Activated T-cell treated with anti-CD3 and anti-CD28 coated beads, Interleukin-2, amount 50 U/mL, for 24 hours (primary cell): ENCODE data around the gene LSR.

Source experiments
- DNase-seq: peaks from one replicate; pipeline ENCODE4 v3.0.0-alpha.2; 2020
- H3K27ac Mint-ChIP-seq: 2 replicates; pipeline ENCODE4 v1.8.0; 2020; ENCODE audit warnings: mild to moderate bottlenecking, mixed read lengths
- H3K27me3 Mint-ChIP-seq: 2 replicates; pipeline ENCODE4 v1.8.0; 2020; ENCODE audit warnings: mixed read lengths
- H3K36me3 Mint-ChIP-seq: 2 replicates; pipeline ENCODE4 v1.8.0; 2020; ENCODE audit warnings: low read depth, mixed read lengths
- H3K4me1 Mint-ChIP-seq: 2 replicates; pipeline ENCODE4 v1.8.0; 2020; ENCODE audit warnings: low read depth, mixed read lengths
- H3K4me3 Mint-ChIP-seq: 2 replicates; pipeline ENCODE4 v1.8.0; 2020; ENCODE audit warnings: mild to moderate bottlenecking, moderate library complexity, mixed read lengths
- H3K9me3 Mint-ChIP-seq: 2 replicates; pipeline ENCODE4 v1.8.0; 2020; ENCODE audit warnings: mixed read lengths

LSR gene

DNA sequence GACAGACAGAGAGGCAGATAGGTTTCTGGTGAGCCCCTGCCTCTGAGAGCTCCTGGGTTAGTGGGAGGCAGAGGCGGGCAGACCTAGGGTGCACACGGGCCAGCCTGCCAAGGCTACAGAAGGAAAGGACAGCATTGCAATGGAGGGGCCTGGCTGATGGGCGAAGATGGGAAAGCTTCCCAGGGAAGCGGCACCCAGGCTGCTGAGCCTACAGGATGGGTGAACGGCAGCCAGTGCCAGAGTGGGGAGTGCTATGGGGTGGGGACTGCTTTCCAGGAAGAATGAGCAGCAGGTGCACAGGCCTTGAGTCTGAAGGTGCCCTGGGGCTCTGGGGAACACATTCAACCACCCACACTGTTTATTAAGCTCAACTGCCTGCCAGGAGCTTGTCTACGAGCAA, 42.5 kb downstream of the LSR start:
- Mint-ChIP-seq H3K27me3 (no peaks in the 10 kb centered on the region), H3K9me3 (no peaks in the 10 kb centered on the region), H3K27ac (peak overlapping the region; percentile 7), H3K36me3 (no peaks in the 10 kb centered on the region), H3K4me1 (no peaks in the 10 kb centered on the region), H3K4me3 (no peak overlapping the region)
- no peak for DNase-seq

DNA sequence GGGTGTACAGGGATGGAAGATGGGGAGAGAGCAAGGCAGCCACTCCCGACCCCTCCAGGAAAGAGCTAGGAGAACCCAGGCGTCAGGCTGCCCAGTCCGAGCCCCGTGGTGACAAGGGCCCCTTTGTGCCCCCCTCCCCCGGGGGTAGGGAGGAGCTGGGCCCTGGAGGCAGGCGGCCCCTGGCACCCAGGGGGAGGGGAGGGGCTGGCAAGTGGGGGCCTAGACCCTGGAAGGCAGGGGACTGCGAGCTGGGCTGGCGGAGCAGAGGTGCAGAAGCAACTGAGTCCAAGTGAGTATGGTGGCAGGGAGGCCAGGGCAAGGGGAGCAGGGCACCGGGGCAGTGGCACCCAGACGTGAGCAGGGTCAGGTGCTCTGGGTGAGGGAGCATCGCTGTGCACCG, 43.1 kb downstream of the LSR start, which contains the start of gene MAG:
MAG (plus strand) TSS at position 246 of the 400 bp plus-strand sequence. CDS start 3,248 bp downstream, outside the sequence.
- H3K36me3 Mint-ChIP-seq, result no peaks in the 10 kb centered on the region
- no peaks in the 10 kb centered on the region for H3K4me1 Mint-ChIP-seq
- H3K27me3 Mint-ChIP-seq, result no peaks in the 10 kb centered on the region
- no peaks in the 10 kb centered on the region for H3K9me3 Mint-ChIP-seq
- no peak within 1 kb of the TSS for H3K4me3 Mint-ChIP-seq
- H3K27ac Mint-ChIP-seq, result peak within 1 kb of the TSS; percentile 7
- no peak for DNase-seq

DNA sequence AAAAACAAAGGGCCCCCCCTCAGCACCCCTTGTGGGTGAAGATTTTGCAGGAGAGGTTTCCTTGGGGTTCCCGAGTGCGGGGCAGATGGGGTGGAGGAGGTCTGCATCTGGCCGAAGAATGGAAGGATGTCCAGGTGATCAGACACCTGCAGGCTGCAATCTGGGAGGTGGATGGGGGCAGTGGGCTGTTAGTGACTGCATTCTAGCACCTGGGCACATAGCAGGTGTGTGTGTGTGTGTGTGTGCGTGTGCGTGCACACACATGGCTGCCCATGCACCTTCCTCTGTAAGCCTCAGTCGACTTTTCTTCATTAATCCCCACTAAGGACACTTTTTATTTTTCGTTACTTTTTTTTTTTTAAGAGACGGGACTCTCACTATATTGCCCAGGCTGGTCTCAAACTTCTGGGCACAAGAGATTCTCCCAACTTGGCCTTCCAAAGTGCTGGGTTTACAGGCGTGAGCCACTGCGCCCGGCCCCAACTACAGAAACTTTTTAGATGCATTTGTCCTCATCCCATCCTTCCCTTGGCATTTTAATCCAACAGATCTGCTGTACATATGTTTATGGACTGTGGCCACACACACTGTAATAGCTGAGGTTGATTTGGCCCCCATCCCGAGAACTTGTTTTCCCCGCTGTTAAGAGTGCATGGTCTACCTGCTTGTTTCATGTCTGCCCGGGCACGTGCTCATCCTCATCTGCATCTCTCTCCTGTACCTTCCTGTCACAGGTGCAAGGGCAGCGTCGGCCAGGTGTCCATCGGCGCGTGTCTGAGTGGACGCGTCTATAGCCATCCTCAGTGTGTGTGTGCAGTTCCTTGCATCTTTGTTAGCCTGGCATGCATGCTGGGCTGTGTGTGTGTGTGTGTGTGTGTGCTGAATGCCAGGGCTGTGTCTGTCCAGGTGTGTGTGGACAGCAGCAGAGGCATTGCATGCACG, 43.9 kb downstream of the LSR start:
- no peak for DNase-seq
- Mint-ChIP-seq H3K9me3 (no peaks in the 10 kb centered on the region), H3K4me1 (no peaks in the 10 kb centered on the region), H3K4me3 (no peak overlapping the region), H3K36me3 (no peaks in the 10 kb centered on the region), H3K27me3 (no peaks in the 10 kb centered on the region), H3K27ac (no peak overlapping the region)

DNA sequence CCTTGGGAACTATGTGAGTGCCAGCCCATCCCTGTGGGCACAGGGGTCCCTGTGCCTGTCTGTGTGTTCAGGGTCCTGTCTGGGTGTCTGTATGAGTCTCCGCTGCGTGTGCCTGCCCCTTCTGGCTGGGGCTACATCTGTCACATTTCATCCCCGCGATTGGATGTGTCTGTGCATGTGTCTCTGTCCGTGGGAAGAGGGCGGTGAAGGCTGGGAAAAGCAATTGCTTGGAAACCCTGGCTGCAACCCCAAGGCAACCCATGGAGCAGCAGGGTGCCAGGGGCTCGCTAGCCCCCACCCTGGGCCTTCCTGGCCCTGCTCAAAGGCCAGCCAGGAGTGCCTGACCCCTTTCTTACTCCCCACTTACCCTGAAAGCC, 44.5 kb downstream of the LSR start:
- no peaks in the 10 kb centered on the region for H3K9me3 Mint-ChIP-seq
- no peak overlapping the region for H3K27ac Mint-ChIP-seq
- H3K27me3 Mint-ChIP-seq, result no peaks in the 10 kb centered on the region
- DNase-seq, result no peak
- no peaks in the 10 kb centered on the region for H3K36me3 Mint-ChIP-seq
- no peak overlapping the region for H3K4me3 Mint-ChIP-seq
- no peaks in the 10 kb centered on the region for H3K4me1 Mint-ChIP-seq

DNA sequence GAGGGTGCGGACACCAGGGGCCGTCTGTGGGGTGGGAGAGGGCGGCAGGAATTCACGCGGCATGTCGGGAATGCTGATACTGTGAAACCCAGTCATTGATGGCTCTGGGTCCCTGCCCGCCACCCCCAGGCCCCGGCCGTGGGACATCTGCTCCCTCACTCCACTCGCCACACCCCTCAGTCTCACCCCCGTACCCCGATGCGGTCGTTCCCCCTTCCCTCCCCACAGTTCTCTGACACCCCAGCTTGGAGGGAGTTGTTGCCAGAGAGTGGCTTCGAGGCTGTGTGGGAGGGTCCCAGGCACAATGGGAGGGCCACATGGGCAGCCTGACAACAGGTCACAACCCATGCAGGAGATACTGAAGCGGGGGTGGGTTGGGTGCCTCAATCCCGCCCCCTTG, 45.0 kb downstream of the LSR start:
- Mint-ChIP-seq H3K4me3 (no peak overlapping the region), H3K4me1 (no peaks in the 10 kb centered on the region), H3K27ac (no peak overlapping the region)

DNA sequence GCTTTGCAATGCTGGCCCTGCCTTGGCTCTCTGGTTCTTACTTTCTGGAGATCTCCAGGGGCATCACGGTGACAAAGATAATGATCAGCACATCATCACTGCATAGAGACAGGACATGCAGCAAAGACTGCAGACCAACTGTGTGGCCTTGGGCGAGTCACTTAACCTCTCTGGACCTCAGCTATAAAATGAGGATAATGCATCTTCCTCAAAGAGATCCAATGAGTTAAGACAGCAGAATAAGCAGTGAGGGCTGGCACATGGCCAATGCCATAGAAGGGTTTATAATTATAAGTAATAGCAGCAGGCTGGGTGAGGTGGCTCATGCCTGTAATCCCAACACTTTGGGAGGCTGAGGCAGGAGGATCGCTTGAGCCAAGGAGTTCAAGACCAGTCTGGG, 45.5 kb downstream of the LSR start:
- Mint-ChIP-seq H3K27me3 (no peaks in the 10 kb centered on the region), H3K4me1 (no peaks in the 10 kb centered on the region), H3K27ac (no peak overlapping the region), H3K4me3 (no peak overlapping the region), H3K9me3 (no peaks in the 10 kb centered on the region), H3K36me3 (no peaks in the 10 kb centered on the region)
- no peak for DNase-seq

More for the DNA sequence above, 45.0 kb downstream of the LSR start:
- DNase-seq, result no peak
- Mint-ChIP-seq H3K27me3 (no peaks in the 10 kb centered on the region), H3K9me3 (no peaks in the 10 kb centered on the region), H3K36me3 (no peaks in the 10 kb centered on the region)

DNA sequence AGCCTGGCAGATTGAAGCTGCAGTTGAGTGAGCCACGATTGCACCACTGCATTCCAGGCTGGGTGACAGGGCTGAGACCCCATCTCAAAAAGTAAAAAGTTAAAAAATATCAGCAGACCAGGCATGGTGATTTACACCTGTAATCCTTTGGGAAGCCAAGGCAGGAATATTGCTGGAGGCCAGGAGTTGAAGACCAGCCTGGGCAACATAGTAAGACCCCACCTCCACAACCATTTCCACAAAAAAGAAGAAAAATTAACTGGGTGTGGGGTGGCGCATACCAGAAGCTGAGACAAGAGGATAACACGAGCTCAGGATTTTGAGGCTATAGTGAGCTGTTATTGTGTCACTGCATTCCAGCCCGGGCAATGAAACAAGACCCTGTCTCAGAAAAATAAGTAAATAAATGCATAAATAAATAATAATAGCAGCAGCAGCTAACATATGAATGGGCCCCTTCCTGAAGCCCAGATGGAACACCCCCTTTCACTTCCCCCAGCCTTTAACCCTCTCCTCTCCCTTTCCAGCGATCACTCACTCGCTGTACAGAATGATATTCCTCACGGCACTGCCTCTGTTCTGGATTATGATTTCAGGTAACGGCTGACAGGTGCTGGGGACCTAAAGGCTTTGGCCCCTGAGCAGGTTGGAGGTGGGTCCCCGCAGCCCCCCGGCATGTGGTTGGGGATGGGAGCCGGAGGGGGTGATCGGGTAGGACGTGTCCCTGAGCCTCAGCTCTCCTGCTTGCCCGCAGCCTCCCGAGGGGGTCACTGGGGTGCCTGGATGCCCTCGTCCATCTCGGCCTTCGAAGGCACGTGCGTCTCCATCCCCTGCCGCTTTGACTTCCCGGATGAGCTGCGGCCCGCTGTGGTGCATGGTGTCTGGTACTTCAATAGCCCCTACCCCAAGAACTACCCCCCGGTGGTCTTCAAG, 46.3 kb downstream of the LSR start:
- no peaks in the 10 kb centered on the region for H3K4me1 Mint-ChIP-seq
- H3K4me3 Mint-ChIP-seq, result no peak overlapping the region

DNA sequence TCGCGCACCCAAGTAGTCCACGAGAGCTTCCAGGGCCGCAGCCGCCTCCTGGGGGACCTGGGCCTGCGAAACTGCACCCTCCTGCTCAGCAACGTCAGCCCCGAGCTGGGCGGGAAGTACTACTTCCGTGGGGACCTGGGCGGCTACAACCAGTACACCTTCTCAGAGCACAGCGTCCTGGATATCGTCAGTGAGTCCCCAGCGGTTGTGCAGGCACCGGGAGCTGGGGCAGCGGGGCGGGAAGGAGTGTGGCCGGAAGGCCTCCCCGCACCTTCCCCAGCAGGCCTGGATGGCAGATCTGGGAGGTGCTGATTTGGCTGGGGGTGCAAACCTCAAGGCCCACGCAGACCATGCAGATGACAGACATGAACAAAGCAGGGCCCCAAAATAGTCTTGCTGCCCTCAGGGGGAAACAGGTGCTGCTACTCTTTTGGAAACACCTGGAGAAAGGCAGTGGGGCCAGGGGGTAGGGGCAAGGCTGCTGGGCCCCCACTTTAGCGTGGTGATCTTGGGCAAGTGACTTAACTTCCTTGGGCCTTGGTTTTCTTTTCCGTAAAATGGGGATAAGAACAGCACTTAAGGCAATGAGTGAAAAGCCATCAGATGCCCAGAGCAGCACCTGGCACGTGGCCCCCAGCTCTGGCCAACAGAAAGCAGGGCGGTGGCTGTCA, 47.1 kb downstream of the LSR start:
- Mint-ChIP-seq H3K4me3 (no peak overlapping the region), H3K9me3 (no peaks in the 10 kb centered on the region), H3K36me3 (no peaks in the 10 kb centered on the region), H3K27ac (peak overlapping the region; percentile 22), H3K27me3 (no peaks in the 10 kb centered on the region), H3K4me1 (no peaks in the 10 kb centered on the region)
- DNase-seq, result peak; percentile 62

More for the DNA sequence above, 46.3 kb downstream of the LSR start:
- H3K9me3 Mint-ChIP-seq, result no peaks in the 10 kb centered on the region
- no peaks in the 10 kb centered on the region for H3K27me3 Mint-ChIP-seq
- peak overlapping the region; percentile 22 for H3K27ac Mint-ChIP-seq
- DNase-seq, result no peak
- H3K36me3 Mint-ChIP-seq, result no peaks in the 10 kb centered on the region

DNA sequence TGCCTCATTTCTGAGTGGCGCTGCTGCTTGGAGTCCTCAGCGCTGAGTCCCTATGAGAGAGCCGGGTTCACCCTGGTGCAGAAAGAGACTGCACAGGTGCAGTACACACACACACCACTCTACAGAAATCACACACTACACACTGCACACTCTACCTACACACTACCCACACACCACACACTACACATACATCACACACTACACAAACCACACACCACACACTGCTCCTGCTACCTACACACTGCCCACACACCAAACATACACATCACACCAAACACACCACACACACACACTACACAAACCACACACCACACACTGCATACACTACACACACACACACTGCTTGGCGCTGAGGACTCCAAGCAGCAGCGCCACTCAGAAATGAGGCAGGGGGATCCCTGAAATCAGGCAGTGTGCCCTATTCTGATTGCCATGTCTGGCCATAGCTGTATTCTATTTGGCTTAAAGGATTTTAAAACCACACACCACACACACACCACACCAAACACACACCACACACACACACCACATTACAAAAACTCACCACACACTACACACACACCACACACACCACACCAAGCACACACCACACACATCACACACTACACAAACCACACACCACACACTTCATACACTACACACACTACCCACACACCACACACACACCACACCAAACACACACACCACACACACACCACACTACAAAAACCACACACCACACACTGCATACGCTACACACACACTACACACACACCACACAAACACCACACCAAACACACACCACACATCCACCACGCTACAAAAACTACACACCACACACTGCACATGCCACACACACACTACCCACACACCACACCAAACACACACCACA, 48.1 kb downstream of the LSR start:
- no peak for DNase-seq
- no peaks in the 10 kb centered on the region for H3K27me3 Mint-ChIP-seq
- H3K4me3 Mint-ChIP-seq, result no peak overlapping the region
- H3K9me3 Mint-ChIP-seq, result no peaks in the 10 kb centered on the region
- H3K36me3 Mint-ChIP-seq, result no peaks in the 10 kb centered on the region
- H3K4me1 Mint-ChIP-seq, result no peaks in the 10 kb centered on the region
- no peak overlapping the region for H3K27ac Mint-ChIP-seq

DNA sequence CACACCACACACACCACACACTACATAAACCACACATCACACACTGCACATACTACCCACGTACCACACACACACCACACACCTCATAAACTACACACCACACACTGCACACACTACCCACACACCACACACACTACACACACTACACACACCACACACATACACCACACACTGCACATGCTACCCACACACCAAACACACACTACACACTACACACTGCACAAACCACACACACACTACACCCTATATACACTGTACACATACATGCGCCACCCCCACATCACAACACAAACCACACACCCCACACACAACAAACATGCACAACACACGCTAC, 48.7 kb downstream of the LSR start:
- H3K27ac Mint-ChIP-seq, result no peak overlapping the region
- no peaks in the 10 kb centered on the region for H3K36me3 Mint-ChIP-seq
- DNase-seq, result no peak
- no peaks in the 10 kb centered on the region for H3K27me3 Mint-ChIP-seq
- no peak overlapping the region for H3K4me3 Mint-ChIP-seq
- no peaks in the 10 kb centered on the region for H3K9me3 Mint-ChIP-seq
- H3K4me1 Mint-ChIP-seq, result no peaks in the 10 kb centered on the region

DNA sequence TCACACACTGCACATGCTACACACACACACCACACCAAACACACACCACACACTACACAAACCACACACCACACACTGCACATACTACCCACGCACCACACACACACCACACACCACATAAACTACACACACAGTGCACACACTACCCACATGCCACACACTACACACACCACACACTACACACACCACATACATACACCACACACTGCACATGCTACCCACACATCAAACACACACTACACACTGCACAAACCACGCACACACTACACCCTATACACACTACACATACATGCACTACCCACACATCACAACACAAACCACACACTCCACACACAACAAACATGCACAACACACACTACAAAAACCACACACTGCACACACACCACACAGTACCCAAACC, 49.1 kb downstream of the LSR start:
- no peak overlapping the region for H3K27ac Mint-ChIP-seq
- no peak for DNase-seq
- H3K36me3 Mint-ChIP-seq, result no peaks in the 10 kb centered on the region
- no peaks in the 10 kb centered on the region for H3K9me3 Mint-ChIP-seq
- H3K4me3 Mint-ChIP-seq, result no peak overlapping the region
- no peaks in the 10 kb centered on the region for H3K4me1 Mint-ChIP-seq
- no peaks in the 10 kb centered on the region for H3K27me3 Mint-ChIP-seq

DNA sequence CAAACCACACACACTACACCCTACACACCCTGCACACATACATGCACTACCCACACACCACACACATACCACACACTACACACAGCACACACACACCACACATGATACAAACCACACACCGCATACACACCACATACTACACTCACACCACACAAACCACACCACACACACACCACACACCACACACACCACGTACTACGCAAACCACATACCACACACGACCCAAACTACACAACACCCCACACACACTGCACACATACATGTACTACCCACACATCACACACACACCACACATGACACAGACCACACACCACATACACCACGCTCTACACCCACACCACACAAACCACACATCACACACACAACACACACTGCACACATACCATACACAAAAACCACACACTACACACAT, 49.8 kb downstream of the LSR start:
- no peaks in the 10 kb centered on the region for H3K36me3 Mint-ChIP-seq

DNA sequence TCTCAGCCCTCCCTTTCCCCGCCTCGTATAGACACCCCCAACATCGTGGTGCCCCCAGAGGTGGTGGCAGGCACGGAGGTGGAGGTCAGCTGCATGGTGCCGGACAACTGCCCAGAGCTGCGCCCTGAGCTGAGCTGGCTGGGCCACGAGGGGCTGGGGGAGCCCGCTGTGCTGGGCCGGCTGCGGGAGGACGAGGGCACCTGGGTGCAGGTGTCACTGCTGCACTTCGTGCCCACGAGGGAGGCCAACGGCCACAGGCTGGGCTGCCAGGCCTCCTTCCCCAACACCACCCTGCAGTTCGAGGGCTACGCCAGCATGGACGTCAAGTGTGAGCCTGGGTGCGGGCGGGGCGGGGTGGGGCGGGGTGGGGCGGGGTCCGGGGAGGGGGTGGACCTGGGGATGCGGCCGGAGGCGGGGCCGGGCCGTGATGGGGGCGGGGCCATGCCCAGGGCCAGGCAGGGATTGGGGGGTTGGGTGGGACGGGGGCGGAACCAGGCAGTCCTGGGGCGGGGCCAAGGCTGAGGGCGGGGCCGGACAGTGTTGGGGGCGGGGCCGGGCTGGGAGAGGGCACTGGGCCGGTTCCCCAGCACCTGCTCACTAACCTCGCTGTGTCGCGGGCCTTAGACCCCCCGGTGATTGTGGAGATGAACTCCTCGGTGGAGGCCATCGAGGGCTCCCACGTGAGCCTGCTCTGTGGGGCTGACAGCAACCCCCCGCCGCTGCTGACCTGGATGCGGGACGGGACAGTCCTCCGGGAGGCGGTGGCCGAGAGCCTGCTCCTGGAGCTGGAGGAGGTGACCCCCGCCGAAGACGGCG, 50.9 kb downstream of the LSR start:
- no peak overlapping the region for H3K4me3 Mint-ChIP-seq

More for the DNA sequence above, 49.8 kb downstream of the LSR start:
- Mint-ChIP-seq H3K27ac (no peak overlapping the region), H3K4me1 (no peaks in the 10 kb centered on the region), H3K9me3 (no peaks in the 10 kb centered on the region), H3K4me3 (no peak overlapping the region), H3K27me3 (no peaks in the 10 kb centered on the region)
- DNase-seq, result no peak

More for the DNA sequence above, 50.9 kb downstream of the LSR start:
- Mint-ChIP-seq H3K9me3 (no peaks in the 10 kb centered on the region), H3K36me3 (no peaks in the 10 kb centered on the region), H3K27me3 (no peaks in the 10 kb centered on the region), H3K27ac (no peak overlapping the region), H3K4me1 (no peaks in the 10 kb centered on the region)
- DNase-seq, result no peak
